ENCODE data around the gene AFAP1L1.

Gene AFAP1L1

GRCh38 chr5:149320791-149321330 lies 49.2 kb downstream of the AFAP1L1 start:
- no peak overlapping the region for H3K4me3 ChIP-seq (ENCODE audit: low read depth, low read length)
- no peak for TF ChIP-seq CTCF (IDR thresholded peaks at IDR 0.05; ENCODE audit: borderline replicate concordance, insufficient read depth, low read depth, low read length)

- no peak for TF ChIP-seq CTCF (IDR thresholded peaks at IDR 0.05; ENCODE audit: borderline replicate concordance, insufficient read depth, low read depth, low read length)
- H3K4me3 ChIP-seq (ENCODE audit: low read depth, low read length) = no peak overlapping the region
Measured at GRCh38 chr5:149322518-149322917, 50.9 kb downstream of the AFAP1L1 start.

- no peak for TF ChIP-seq CTCF (IDR thresholded peaks at IDR 0.05; ENCODE audit: borderline replicate concordance, insufficient read depth, low read depth, low read length)
- H3K4me3 ChIP-seq (ENCODE audit: low read depth, low read length) = no peak overlapping the region
Measured at GRCh38 chr5:149323210-149323609, 51.6 kb downstream of the AFAP1L1 start.

- no peak overlapping the region for H3K4me3 ChIP-seq (ENCODE audit: low read depth, low read length)
- TF ChIP-seq CTCF (IDR thresholded peaks at IDR 0.05; ENCODE audit: borderline replicate concordance, insufficient read depth, low read depth, low read length) = no peak
Measured at GRCh38 chr5:149323621-149324205, 52.1 kb downstream of the AFAP1L1 start.

GRCh38 chr5:149324641-149325040 lies 53.0 kb downstream of the AFAP1L1 start:
- no peak for TF ChIP-seq CTCF (IDR thresholded peaks at IDR 0.05; ENCODE audit: borderline replicate concordance, insufficient read depth, low read depth, low read length)
- H3K4me3 ChIP-seq (ENCODE audit: low read depth, low read length) = no peak overlapping the region

- no peak overlapping the region for H3K4me3 ChIP-seq (ENCODE audit: low read depth, low read length)
- no peak for TF ChIP-seq CTCF (IDR thresholded peaks at IDR 0.05; ENCODE audit: borderline replicate concordance, insufficient read depth, low read depth, low read length)
Measured at GRCh38 chr5:149325166-149325735, 53.6 kb downstream of the AFAP1L1 start.

GRCh38 chr5:149325894-149326293 lies 54.2 kb downstream of the AFAP1L1 start:
- no peak for TF ChIP-seq CTCF (IDR thresholded peaks at IDR 0.05; ENCODE audit: borderline replicate concordance, insufficient read depth, low read depth, low read length)
- H3K4me3 ChIP-seq (ENCODE audit: low read depth, low read length) = no peak overlapping the region
